Measurements from ENCODE around the gene BRICD5.

BRICD5 gene

DNA sequence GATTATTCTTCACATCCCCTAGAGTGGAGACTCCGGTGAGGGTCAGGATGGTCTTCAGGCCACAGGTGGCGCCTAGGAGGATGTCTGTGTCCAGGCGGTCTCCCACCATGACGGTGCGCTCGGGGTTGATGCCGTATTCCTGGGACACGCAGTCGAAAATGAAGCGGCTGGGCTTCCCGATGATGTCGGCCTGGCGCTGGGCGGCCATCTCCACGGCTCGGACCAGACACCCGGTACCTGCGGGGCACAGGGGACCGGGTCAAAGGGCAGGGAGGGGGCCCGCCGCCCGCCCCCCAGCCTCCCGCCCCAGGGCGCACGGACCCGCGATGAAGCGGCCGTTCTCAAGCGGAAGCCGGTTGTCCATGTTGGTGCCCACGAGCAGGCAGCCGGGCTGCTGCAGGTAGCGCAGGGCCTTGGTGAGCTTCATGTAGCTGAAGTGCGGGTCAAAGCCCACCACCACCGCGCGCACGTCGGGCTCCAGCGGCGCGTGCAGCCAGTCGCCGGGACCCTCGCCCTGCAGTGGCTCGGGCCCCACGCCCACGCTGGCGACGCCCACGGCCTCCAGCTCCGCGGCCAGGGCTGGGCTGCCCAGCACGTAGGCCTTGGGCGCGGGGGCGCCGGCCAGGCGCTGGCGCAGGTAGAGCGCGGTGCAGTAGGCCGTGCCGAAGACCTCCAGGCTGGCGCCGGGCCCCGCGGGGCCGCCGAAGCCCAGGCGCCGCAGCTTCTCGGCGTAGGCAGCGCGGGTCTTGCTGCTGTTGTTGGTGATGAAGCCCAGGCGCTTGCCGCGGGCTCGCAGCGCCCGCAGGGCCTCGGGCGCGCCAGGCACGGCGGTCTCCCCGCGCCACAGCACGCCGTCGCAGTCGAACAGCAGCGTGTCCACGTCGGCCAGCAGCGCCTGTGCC lies 3.4 kb upstream of the BRICD5 start:
- Histone ChIP-seq H3K27ac (ENCODE audit: extremely low read depth, low read depth, low read length) (peak overlapping the region; percentile 94), H3K4me1 (ENCODE audit: control insufficient read depth, insufficient read depth, low read length) (0 out of 2 replicates have a peak, but pooled peaks cover 2% of the 10 kb centered on the region), H3K36me3 (ENCODE audit: control insufficient read depth in 2 of 2, insufficient read depth in 1 of 2, low read length in 2 of 2) (peaks cover 0 to 31% of the 10 kb centered on the region in 2 experiments; a peak in 1 of 3 replicates), H3K4me3 (ENCODE audit: low read depth, low read length) (peak overlapping the region; percentile 78), H3K9me3 (ENCODE audit: control insufficient read depth, insufficient read depth, low read depth, low read length) (no peaks in the 10 kb centered on the region)
- ChIA-PET POLR2A (interaction anchor here (0.5 to 2.0 kb wide), 19 partner anchors 8 to 1059 kb away, joined by 3 to 22 read pairs (median 5); partner anchors contain the start of genes DNASE1L2, E4F1, ECI1 and MLST8), CTCF (interaction anchor here (0.6 to 1.6 kb wide), 4 partner anchors 16 to 210 kb away, joined by 3 to 7 read pairs (median 4); partner anchors contain the start of genes DNASE1L2 and ECI1)
- peak; percentile 88 for TF ChIP-seq ZBTB17 (tag by site-specific recombination; IDR thresholded peaks at IDR 0.05)
- TF ChIP-seq, protein P1, sequence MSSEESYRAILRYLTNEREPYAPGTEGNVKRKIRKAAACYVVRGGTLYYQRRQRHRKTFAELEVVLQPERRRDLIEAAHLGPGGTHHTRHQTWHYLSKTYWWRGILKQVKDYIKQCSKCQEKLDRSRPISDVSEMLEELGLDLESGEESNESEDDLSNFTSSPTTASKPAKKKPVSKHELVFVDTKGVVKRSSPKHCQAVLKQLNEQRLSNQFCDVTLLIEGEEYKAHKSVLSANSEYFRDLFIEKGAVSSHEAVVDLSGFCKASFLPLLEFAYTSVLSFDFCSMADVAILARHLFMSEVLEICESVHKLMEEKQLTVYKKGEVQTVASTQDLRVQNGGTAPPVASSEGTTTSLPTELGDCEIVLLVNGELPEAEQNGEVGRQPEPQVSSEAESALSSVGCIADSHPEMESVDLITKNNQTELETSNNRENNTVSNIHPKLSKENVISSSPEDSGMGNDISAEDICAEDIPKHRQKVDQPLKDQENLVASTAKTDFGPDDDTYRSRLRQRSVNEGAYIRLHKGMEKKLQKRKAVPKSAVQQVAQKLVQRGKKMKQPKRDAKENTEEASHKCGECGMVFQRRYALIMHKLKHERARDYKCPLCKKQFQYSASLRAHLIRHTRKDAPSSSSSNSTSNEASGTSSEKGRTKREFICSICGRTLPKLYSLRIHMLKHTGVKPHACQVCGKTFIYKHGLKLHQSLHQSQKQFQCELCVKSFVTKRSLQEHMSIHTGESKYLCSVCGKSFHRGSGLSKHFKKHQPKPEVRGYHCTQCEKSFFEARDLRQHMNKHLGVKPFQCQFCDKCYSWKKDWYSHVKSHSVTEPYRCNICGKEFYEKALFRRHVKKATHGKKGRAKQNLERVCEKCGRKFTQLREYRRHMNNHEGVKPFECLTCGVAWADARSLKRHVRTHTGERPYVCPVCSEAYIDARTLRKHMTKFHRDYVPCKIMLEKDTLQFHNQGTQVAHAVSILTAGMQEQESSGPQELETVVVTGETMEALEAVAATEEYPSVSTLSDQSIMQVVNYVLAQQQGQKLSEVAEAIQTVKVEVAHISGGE (tag by site-specific recombination; conservative IDR thresholded peaks at IDR 0.05; ENCODE audit: low read depth): peak; percentile 71
- TF ChIP-seq ZNF660 (tag by site-specific recombination; IDR thresholded peaks at IDR 0.05): 0 out of 2 replicates have a peak, but pooled peaks have one; percentile 44
- TF ChIP-seq, protein P2, sequence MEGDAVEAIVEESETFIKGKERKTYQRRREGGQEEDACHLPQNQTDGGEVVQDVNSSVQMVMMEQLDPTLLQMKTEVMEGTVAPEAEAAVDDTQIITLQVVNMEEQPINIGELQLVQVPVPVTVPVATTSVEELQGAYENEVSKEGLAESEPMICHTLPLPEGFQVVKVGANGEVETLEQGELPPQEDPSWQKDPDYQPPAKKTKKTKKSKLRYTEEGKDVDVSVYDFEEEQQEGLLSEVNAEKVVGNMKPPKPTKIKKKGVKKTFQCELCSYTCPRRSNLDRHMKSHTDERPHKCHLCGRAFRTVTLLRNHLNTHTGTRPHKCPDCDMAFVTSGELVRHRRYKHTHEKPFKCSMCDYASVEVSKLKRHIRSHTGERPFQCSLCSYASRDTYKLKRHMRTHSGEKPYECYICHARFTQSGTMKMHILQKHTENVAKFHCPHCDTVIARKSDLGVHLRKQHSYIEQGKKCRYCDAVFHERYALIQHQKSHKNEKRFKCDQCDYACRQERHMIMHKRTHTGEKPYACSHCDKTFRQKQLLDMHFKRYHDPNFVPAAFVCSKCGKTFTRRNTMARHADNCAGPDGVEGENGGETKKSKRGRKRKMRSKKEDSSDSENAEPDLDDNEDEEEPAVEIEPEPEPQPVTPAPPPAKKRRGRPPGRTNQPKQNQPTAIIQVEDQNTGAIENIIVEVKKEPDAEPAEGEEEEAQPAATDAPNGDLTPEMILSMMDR (tag by site-specific recombination; IDR thresholded peaks at IDR 0.05): peak; percentile 28; the same call in 1 of the 2 replicates
- 0 out of 2 replicates have a peak, but pooled peaks have one; percentile 29 for TF ChIP-seq EGR2 (tag by site-specific recombination; IDR thresholded peaks at IDR 0.05; ENCODE audit: low read depth)
- TF ChIP-seq, protein P3, sequence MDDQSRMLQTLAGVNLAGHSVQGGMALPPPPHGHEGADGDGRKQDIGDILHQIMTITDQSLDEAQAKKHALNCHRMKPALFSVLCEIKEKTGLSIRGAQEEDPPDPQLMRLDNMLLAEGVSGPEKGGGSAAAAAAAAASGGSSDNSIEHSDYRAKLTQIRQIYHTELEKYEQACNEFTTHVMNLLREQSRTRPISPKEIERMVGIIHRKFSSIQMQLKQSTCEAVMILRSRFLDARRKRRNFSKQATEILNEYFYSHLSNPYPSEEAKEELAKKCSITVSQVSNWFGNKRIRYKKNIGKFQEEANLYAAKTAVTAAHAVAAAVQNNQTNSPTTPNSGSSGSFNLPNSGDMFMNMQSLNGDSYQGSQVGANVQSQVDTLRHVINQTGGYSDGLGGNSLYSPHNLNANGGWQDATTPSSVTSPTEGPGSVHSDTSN (CRISPR knock-in tag; IDR thresholded peaks at IDR 0.05): peak; percentile 72
- TF ChIP-seq, protein P4, sequence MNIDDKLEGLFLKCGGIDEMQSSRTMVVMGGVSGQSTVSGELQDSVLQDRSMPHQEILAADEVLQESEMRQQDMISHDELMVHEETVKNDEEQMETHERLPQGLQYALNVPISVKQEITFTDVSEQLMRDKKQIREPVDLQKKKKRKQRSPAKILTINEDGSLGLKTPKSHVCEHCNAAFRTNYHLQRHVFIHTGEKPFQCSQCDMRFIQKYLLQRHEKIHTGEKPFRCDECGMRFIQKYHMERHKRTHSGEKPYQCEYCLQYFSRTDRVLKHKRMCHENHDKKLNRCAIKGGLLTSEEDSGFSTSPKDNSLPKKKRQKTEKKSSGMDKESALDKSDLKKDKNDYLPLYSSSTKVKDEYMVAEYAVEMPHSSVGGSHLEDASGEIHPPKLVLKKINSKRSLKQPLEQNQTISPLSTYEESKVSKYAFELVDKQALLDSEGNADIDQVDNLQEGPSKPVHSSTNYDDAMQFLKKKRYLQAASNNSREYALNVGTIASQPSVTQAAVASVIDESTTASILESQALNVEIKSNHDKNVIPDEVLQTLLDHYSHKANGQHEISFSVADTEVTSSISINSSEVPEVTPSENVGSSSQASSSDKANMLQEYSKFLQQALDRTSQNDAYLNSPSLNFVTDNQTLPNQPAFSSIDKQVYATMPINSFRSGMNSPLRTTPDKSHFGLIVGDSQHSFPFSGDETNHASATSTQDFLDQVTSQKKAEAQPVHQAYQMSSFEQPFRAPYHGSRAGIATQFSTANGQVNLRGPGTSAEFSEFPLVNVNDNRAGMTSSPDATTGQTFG (tag by site-specific recombination; IDR thresholded peaks at IDR 0.05; ENCODE audit: borderline replicate concordance): no peak
- TF ChIP-seq ZNF175 (tag by site-specific recombination; IDR thresholded peaks at IDR 0.05): no peak
- TF ChIP-seq ZNF404 (tag by site-specific recombination; IDR thresholded peaks at IDR 0.05): no peak
- no peak for TF ChIP-seq ZNF664 (tag by site-specific recombination; IDR thresholded peaks at IDR 0.05)
- TF ChIP-seq KLF9 (tag by site-specific recombination; IDR thresholded peaks at IDR 0.05; ENCODE audit: low read depth): peak; percentile 47
- peak; percentile 90 for TF ChIP-seq ZFHX2 (tag by site-specific recombination; conservative IDR thresholded peaks at IDR 0.05)
- TF ChIP-seq ZBTB48 (tag by site-specific recombination; IDR thresholded peaks at IDR 0.05): peak; percentile 73
- peak; percentile 38 for TF ChIP-seq ZNF335 (tag by site-specific recombination; conservative IDR thresholded peaks at IDR 0.05)
- no peak for TF ChIP-seq FEZF1 (tag by site-specific recombination; IDR thresholded peaks at IDR 0.05)
